ENCODE measurements around the gene NSFL1C.
"Not testable (repeated sequence)": the region's sequence is repeated elsewhere in the genome, so short reads cannot be mapped to it uniquely, and the experiment has no call there.

The NSFL1C gene

GRCh38 chr20:1427457-1428054, 39.1 kb downstream of the NSFL1C start:
- DNase-seq (ENCODE audit: low read depth in 2 of 2, low spot score in 1 of 2) = no peak

GRCh38 chr20:1426231-1426849, 40.3 kb downstream of the NSFL1C start:
- DNase-seq (ENCODE audit: low read depth in 2 of 2, low spot score in 1 of 2) = no peak

GRCh38 chr20:1424336-1424735, 42.3 kb downstream of the NSFL1C start:
- no peak for DNase-seq (ENCODE audit: low read depth in 2 of 2, low spot score in 1 of 2)

DNA sequence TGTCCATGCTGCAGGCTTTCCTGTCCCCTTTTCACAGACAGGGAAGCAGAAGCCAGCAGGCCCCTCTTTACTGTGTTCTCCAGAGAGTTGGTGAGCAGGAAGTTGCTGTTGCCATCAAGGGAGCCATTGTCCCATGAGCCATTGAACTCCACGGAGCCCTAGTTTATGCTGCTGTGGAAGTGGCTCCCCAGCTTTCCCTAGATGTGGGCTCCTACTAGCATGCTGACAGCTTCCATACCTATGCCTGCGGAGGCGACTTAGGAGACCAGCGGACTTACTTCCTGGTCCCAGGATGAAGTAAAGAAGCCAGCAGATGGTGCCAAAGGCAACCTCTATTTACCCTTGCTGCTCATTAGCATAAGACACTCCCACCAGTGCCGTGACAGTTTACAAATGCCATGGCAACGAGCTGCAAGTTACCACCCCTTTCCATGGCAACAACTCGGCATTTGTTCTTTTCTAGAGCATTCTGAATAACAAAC, 43.0 kb downstream of the NSFL1C start:
- no peak for DNase-seq (ENCODE audit: low read depth in 2 of 2, low spot score in 1 of 2)

GRCh38 chr20:1423206-1423605, 43.4 kb downstream of the NSFL1C start:
- DNase-seq (ENCODE audit: low read depth in 2 of 2, low spot score in 1 of 2) = no peak

GRCh38 chr20:1422753-1423152, 43.9 kb downstream of the NSFL1C start:
- no peak for DNase-seq (ENCODE audit: low read depth in 2 of 2, low spot score in 1 of 2)

DNA sequence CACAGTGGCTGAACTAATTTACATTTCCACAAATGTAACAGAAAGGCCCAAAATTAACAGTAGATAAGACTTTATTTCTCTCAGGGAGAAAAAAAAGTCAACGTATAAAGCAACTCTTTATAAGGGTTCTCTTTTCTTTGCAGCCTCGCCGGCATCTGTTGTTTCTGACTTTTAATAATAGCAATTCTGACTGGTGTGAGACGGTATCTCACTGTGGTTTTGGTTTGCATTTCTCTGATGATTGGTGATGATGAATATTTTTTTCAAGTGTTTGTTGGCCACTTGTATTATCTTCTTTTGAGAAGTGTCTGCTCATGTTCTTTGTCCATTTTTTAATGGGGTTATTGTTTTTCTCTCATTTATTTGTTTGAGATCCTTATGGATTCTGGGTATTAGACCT, 46.6 kb downstream of the NSFL1C start:
- DNase-seq (ENCODE audit: low read depth in 2 of 2, low spot score in 1 of 2) = no peak

DNA sequence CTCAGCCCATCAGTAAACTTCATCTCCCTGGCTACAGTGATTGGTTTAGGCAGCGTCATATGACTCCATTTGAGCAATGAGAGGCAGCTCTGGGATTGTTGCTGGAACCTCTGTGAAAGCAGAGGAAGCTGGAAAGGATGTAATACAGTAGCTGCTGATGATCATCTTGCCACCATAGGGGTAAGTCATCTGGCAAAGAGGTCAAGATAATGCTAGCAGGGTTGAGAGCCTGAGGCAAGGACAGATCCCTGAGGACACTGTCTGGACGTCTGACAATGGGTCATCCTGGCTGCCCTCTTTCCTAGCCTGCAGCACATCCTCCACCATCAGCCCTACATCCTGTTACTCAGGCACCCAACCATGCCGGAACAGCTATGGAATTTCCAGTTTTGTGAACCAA, 48.3 kb downstream of the NSFL1C start:
- DNase-seq (ENCODE audit: low read depth in 2 of 2, low spot score in 1 of 2) = no peak

GRCh38 chr20:1417790-1418189, 48.9 kb downstream of the NSFL1C start:
- no peak for DNase-seq (ENCODE audit: low read depth in 2 of 2, low spot score in 1 of 2)

GRCh38 chr20:1417273-1417672, 49.4 kb downstream of the NSFL1C start:
- DNase-seq (ENCODE audit: low read depth in 2 of 2, low spot score in 1 of 2) = no peak

GRCh38 chr20:1415667-1416468, 50.8 kb downstream of the NSFL1C start:
- no peak for DNase-seq (ENCODE audit: low read depth in 2 of 2, low spot score in 1 of 2)

- no peak for DNase-seq (ENCODE audit: low read depth in 2 of 2, low spot score in 1 of 2)
These were observed 51.7 kb downstream of the NSFL1C start for GRCh38 chr20:1414982-1415381.

DNA sequence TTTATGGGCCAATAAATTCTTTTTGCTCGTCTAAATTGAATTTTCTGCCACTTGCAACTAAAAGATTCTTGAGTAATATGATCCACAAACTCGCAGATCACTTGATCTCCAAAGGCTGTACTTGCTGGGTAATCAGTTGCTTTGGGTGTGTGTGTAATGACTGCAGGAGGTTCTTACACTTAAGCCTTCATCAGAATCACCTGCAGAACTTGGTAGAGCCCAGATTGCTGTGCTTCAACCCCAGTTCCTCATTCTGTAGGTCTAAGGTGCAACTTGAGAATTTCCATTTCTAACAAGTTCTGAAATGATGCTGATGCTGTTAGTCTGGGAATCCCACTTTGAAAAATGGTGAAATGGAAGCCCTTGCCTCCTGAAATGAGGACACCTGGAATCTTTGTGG, 60.8 kb downstream of the NSFL1C start:
- DNase-seq (ENCODE audit: low read depth in 2 of 2, low spot score in 1 of 2) = no peak

DNA sequence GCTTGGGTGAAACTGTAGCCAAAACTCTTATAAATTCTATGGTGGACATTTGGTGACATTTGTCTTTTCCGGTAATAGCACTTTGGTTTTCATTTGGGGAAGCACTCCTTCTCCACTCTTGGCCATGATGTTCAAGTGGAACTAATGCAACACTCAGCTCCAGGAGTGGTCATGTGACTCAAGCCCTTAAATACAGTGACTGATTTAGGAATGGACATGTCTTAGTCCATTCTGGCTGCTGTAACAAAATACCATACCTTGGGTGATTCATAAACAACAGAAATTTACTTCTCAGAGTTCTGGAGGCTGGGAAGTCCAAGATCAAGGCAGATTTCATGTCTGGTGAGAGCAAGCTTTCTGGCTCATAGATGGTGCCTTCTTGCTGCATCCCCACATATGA, 63.0 kb downstream of the NSFL1C start:
- no peak for DNase-seq (ENCODE audit: low read depth in 2 of 2, low spot score in 1 of 2)

- DNase-seq (ENCODE audit: low read depth in 2 of 2, low spot score in 1 of 2) = no peak
These were observed 64.5 kb downstream of the NSFL1C start for GRCh38 chr20:1402149-1402548.

DNA sequence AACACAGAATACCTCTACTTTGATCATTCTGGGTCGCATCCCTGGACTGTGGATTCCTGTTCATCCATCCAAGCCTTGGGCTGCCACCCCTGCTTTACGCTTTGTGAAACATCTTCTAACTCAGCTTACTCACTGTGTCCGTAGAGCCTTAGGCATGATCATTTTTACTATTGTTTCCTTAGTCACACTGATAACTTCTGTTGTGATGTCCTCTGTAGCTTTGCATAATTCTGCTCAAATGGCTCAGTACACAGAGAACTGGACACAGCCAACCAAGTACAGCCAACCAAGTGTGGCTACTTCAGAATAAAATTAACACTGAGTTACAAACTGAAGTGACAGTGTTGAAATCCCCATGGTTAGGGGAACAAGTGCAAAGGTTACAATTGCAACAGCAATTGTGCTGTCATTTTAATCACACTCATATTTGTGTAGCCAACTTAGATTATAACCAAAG, 65.2 kb downstream of the NSFL1C start:
- no peak for DNase-seq (ENCODE audit: low read depth in 2 of 2, low spot score in 1 of 2)

DNA sequence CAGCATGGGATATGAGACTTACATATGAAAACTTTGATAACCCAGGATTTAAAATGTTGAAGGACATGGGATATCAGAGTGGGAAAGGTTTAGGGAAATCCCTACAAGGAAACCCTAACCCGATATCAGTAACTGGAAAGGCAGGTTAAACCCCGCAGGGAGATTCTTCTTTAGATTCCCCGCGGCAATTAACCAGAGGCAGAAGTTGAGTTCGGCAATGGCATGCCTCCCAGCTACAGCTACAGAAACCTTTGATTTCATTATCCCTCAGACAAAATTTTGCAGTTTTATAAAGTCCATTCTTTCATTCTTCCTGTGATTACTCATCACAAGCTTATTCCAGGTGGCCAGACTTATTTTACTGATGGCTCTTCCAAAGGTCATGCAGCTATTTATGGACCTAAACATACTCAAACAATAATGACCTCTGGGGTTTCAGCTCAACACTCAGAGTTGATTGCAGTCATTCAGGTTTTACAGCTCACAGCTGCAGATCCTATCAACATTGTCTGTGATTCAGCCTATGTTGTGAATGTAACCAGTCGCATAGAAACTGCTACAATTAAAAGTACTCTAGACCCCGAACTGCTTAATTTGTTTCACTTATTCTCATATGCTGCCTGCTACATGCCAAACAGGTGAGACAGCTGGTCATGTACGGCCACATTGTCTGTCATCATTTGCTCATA, 66.8 kb downstream of the NSFL1C start:
- DNase-seq (ENCODE audit: low read depth in 2 of 2, low spot score in 1 of 2) = not testable (repeated sequence)

GRCh38 chr20:1398185-1398584, 68.5 kb downstream of the NSFL1C start:
- DNase-seq (ENCODE audit: low read depth in 2 of 2, low spot score in 1 of 2) = not testable (repeated sequence)

DNA sequence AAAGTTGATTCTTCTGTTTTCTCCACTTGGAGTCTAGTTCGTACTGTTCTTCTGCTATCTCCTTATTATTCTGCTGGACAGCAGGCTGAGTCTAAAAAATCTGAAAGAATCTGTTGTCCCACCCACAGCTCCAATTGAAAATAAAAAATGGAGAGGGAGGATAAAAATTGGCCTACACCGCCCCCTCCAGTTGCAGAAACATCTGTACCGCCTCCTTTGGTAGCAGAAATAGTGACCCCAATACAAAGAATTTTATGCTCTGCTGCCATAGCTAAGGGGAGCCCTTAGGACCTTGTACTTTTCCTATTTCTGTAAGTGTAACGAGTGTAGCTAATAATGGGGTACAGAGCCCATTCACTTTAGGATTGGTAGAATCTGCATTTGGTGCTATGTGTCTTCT, 68.9 kb downstream of the NSFL1C start:
- no peak for DNase-seq (ENCODE audit: low read depth in 2 of 2, low spot score in 1 of 2)

- DNase-seq (ENCODE audit: low read depth in 2 of 2, low spot score in 1 of 2) = no peak
These were observed 69.9 kb downstream of the NSFL1C start for GRCh38 chr20:1396702-1397101.

DNA sequence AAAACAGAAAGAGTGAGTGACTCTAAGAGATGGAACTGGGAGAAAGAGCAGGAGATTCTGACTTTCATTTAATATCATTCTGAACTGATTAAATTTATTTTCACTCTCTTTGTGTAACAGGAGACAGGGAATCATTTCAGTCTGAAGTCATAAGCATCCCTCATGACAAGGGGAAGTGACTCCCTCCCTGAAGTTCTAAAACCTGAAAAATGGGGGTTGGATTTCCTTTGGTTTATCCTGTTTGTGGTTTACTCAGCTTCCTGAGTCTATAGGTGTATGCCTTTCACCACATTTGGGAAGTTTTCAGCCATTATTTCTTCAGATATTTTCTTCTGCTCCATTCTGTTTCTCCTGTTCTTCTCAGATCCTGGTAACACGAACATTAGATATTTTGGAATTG, 70.4 kb downstream of the NSFL1C start:
- DNase-seq (ENCODE audit: low read depth in 2 of 2, low spot score in 1 of 2) = no peak

DNA sequence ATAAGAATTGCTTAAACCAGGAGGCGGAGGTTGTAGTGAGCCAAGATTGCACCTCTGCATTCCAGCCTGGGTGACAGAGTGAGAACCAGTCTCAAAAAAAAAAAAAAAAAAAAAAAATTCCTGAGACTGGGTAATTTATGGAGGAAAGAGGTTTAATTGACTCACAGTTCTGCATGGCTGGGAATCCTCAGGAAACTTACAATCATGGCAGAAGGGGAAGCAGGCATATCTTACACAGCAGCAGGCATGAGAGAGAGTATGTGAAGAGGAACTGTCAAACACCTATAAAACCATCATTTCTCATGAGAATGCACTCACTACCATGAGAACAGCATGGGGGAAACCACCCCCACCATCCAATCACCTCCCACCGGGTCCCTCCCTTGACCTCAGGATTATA, 72.0 kb downstream of the NSFL1C start:
- DNase-seq (ENCODE audit: low read depth in 2 of 2, low spot score in 1 of 2) = no peak

Measured in stimulated activated CD8-positive, alpha-beta memory T cell treated with anti-CD3 and anti-CD28 coated beads, Interleukin-4, amount 100 ng/mL, for 4 hours (primary cell).